ENCODE results near the gene NTN1. TPM values are rescaled to one million over a fixed set of nuclear protein-coding genes. Genes with fewer than 3 reads are reported as not detected.
A peak's percentile ranks its signal among the peaks of the same experiment; 100 is the strongest.

The NTN1 gene
- total and polyA plus RNA-seq, 9 donors: 0.28 to 12.5 (median 1.8) TPM

DNA sequence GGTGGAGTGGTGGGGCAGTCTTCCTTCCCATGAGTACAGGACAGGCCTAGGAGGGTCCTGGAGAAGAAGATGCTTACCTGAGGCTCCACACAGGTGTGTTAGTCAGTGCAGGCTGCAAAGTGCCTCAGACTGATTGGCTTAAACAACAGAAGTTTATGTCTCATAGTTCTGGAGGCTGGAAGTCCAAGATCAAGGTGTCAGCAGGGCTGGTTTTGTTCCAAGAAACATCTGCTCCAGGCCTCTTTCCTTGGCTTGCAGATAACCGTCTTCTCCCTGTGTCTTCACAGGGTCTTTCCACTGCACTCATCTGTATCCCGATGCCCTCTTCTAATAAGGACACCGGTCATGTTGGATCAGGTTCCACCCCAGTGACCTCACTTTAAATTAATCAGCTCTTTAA, 153.0 kb downstream of the NTN1 start:
- 94 to 97% (median 96%) methylated on average over 3 of the region's 3 CpGs for WGBS, 3 donors
- Histone ChIP-seq H3K4me1 (ENCODE audit: insufficient read depth) (peaks cover 9% of the 10 kb centered on the region), H3K4me3 (no peak overlapping the region), H3K9me3 (no peaks in the 10 kb centered on the region), H3K27me3 (no peaks in the 10 kb centered on the region), H3K27ac (no peak overlapping the region), H3K36me3 (no peaks in the 10 kb centered on the region)
- intact Hi-C loops (cut with DNase I): no loop called here
- no peak for TF ChIP-seq POLR2A (IDR thresholded peaks at IDR 0.05)
- TF ChIP-seq, protein P1, sequence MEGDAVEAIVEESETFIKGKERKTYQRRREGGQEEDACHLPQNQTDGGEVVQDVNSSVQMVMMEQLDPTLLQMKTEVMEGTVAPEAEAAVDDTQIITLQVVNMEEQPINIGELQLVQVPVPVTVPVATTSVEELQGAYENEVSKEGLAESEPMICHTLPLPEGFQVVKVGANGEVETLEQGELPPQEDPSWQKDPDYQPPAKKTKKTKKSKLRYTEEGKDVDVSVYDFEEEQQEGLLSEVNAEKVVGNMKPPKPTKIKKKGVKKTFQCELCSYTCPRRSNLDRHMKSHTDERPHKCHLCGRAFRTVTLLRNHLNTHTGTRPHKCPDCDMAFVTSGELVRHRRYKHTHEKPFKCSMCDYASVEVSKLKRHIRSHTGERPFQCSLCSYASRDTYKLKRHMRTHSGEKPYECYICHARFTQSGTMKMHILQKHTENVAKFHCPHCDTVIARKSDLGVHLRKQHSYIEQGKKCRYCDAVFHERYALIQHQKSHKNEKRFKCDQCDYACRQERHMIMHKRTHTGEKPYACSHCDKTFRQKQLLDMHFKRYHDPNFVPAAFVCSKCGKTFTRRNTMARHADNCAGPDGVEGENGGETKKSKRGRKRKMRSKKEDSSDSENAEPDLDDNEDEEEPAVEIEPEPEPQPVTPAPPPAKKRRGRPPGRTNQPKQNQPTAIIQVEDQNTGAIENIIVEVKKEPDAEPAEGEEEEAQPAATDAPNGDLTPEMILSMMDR (IDR thresholded peaks at IDR 0.05): no peak
- no peak for TF ChIP-seq EP300 (IDR thresholded peaks at IDR 0.05)
- DNase-seq: no peak

- Histone ChIP-seq H3K36me3 (no peaks in the 10 kb centered on the region), H3K4me1 (ENCODE audit: insufficient read depth) (peaks cover 9% of the 10 kb centered on the region), H3K4me3 (no peak overlapping the region), H3K27ac (no peak overlapping the region), H3K27me3 (no peaks in the 10 kb centered on the region), H3K9me3 (no peaks in the 10 kb centered on the region)
- intact Hi-C loops (cut with DNase I): no loop called here
- TF ChIP-seq, protein P1 (IDR thresholded peaks at IDR 0.05): no peak
- no peak for TF ChIP-seq EP300 (IDR thresholded peaks at IDR 0.05)
- TF ChIP-seq POLR2A (IDR thresholded peaks at IDR 0.05): no peak
- no peak for DNase-seq
- WGBS, 3 donors: 94 to 96% (median 95%) methylated on average over 9 of the region's 9 CpGs
Measured at GRCh38 chr17:9174779-9175574, 153.7 kb downstream of the NTN1 start.

DNA sequence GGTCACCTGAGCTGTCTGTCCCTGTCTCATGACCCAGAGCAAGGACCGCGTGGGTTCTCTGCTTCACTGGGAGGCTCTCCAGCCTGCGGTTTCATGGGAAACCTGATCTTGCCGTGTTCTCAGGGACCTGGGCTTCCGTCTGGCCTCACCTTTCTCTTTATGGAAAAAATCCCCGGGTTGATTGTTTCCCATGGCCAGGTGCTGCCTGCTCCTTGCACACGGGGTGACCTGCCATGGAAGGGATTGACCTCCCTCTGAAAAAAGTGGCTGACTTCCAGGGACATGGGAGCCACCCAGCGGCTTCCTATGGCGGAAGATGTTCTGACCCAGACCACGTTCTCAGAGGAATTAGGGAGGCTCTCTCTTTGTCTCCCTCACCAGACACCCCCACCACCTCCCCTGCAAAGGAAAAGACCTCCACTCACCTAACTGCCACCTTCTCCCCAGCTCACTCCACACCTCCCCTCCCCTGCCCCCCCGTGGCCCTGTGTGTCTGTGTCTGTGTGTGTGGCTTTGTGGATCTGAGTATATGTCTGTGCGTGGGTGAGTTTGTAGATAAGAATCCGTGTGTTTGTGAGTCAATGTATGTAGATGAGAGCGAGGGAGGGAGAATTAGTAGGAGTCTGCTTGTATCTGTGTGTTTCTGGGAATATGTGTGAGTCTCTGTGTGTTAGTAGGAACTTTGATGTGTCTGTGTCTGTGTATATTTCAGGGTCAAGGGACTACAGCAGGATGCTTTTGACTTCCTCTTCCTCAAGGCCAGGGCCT, 154.6 kb downstream of the NTN1 start:
- intact Hi-C loops (cut with DNase I): no loop called here
- no peaks in the 10 kb centered on the region for H3K9me3 ChIP-seq
- H3K27ac ChIP-seq: no peak overlapping the region
- peaks cover 9% of the 10 kb centered on the region for H3K4me1 ChIP-seq (ENCODE audit: insufficient read depth)
- H3K27me3 ChIP-seq: no peaks in the 10 kb centered on the region
- no peak overlapping the region for H3K4me3 ChIP-seq
- no peak for TF ChIP-seq EP300 (IDR thresholded peaks at IDR 0.05)
- TF ChIP-seq, protein P1 (IDR thresholded peaks at IDR 0.05): no peak
- TF ChIP-seq POLR2A (IDR thresholded peaks at IDR 0.05): no peak
- 74 to 79% (median 75%) methylated on average over 14 of the region's 14 CpGs for WGBS, 3 donors
- DNase-seq: no peak
- H3K36me3 ChIP-seq: no peaks in the 10 kb centered on the region

DNA sequence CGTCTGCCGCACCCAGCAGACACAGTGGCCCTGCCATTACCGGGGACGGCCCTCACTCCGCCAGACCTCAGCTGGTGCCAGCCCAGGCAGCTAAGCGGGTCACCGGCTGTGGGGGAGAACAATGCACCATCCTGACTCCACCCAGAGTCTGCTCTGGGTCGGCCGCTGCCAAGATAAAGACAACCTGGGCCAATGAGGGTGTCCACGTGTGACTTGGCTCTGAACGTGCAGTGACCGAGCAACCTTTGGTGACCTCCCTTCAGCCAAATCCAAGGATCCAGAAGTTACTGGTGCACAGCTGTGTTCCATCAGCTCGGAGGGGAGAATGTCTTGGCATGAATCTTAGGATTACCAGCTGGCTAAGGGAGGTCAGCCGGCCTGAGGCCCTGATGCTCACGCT, 155.9 kb downstream of the NTN1 start:
- H3K9me3 ChIP-seq: no peaks in the 10 kb centered on the region

More for the DNA sequence above, 155.9 kb downstream of the NTN1 start:
- Histone ChIP-seq H3K27ac (no peak overlapping the region), H3K36me3 (no peaks in the 10 kb centered on the region), H3K4me1 (ENCODE audit: insufficient read depth) (peaks cover 9% of the 10 kb centered on the region), H3K27me3 (no peaks in the 10 kb centered on the region), H3K4me3 (no peak overlapping the region)
- TF ChIP-seq EP300 (IDR thresholded peaks at IDR 0.05) (no peak), POLR2A (IDR thresholded peaks at IDR 0.05) (no peak)
- TF ChIP-seq, protein P1 (IDR thresholded peaks at IDR 0.05): no peak
- WGBS, 3 donors: 58 to 62% (median 58%) methylated on average over 15 of the region's 15 CpGs
- intact Hi-C loops (cut with DNase I): no loop called here
- peak in 1 of 5 donors; percentile 15 for DNase-seq

All from ovary (tissue), 9 donors.